ENCODE measurements around the gene NTSR2. TPM values are rescaled to one million over a fixed set of nuclear protein-coding genes. Genes with fewer than 3 reads are reported as not detected.

NTSR2 gene
- total RNA-seq, 2 experiments from 2014 or later: not detected

DNA sequence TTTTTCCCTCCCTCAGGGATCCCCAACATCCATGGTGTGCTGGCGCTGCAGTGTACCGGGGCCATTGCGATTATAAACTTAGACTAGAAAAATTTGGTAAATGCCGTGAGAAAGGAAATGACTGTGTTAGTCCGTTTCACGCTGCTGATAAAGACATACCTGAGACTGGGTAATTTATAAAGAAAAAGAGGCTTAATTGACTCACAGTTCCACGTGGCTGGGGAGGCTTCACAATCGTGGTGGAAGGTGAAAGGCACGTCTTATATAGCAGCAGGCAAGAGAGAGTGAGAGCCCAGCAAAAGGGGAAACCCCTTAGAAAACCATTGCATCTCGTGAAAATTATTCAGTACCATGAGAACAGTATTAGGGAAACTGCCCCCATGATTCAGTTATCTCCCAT, 44.3 kb downstream of the NTSR2 start:
- BruUV-seq (replicated peaks): no TSS peak
- ChIA-PET CTCF (ENCODE audit: unreplicated experiment) (no interaction called here), POLR2A (interaction anchor here (0.6 to 1.6 kb wide), 2 partner anchors 8 to 34 kb away, joined by 3 read pairs; no protein-coding TSS in a partner anchor)
- Histone ChIP-seq H3K79me2 (ENCODE audit: insufficient read depth, low read depth, low read length) (no peaks in the 10 kb centered on the region), H3K4me2 (ENCODE audit: low read length) (no peak overlapping the region), H3K4me1 (ENCODE audit: insufficient read depth, low read length, poor library complexity, severe bottlenecking) (no peaks in the 10 kb centered on the region), H3K9me3 (ENCODE audit: low read length) (no peaks in the 10 kb centered on the region), H3K9me2 (ENCODE audit: insufficient read depth, low read length) (no peaks in the 10 kb centered on the region), H3K27ac (ENCODE audit: low read depth, low read length, poor library complexity, severe bottlenecking) (no peak overlapping the region), H3K4me3 (ENCODE audit: low read depth, low read length, poor library complexity, severe bottlenecking) (no peak overlapping the region), H4K20me1 (ENCODE audit: insufficient read depth, low read length) (no peaks in the 10 kb centered on the region), H3K36me3 (ENCODE audit: insufficient read depth, low read length) (no peaks in the 10 kb centered on the region), H2AFZ (ENCODE audit: low read length) (no peak overlapping the region)
- intact Hi-C loops (cut with micrococcal nuclease; ENCODE audit: unreplicated experiment): no loop called here
- TF ChIP-seq, protein P1, sequence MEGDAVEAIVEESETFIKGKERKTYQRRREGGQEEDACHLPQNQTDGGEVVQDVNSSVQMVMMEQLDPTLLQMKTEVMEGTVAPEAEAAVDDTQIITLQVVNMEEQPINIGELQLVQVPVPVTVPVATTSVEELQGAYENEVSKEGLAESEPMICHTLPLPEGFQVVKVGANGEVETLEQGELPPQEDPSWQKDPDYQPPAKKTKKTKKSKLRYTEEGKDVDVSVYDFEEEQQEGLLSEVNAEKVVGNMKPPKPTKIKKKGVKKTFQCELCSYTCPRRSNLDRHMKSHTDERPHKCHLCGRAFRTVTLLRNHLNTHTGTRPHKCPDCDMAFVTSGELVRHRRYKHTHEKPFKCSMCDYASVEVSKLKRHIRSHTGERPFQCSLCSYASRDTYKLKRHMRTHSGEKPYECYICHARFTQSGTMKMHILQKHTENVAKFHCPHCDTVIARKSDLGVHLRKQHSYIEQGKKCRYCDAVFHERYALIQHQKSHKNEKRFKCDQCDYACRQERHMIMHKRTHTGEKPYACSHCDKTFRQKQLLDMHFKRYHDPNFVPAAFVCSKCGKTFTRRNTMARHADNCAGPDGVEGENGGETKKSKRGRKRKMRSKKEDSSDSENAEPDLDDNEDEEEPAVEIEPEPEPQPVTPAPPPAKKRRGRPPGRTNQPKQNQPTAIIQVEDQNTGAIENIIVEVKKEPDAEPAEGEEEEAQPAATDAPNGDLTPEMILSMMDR (conservative IDR thresholded peaks at IDR 0.05; ENCODE audit: low read length): no peak
- no peak for TF ChIP-seq EZH2phosphoT487 (IDR thresholded peaks at IDR 0.05; ENCODE audit: borderline replicate concordance, low read depth, low read length)
- DNase-seq (ENCODE audit: low spot score): no peak

DNA sequence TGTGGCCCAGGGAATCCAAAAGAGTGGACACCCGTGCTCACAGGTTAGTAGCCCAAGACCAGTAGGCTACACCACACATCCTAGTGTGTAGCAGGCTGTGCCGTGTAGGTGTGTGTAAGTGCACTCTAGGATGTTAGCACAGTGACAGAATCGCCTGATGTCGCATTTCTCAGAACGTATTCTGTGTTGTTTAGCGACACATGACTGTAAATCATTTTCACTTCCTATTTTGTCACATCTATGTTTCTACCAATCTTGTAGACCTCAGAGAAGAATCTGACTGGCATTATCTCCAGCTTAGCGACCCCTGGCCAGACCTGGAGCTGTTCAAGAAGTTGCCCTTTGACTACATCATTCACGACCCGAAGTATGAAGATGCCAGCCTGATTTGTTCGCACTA, 45.1 kb downstream of the NTSR2 start:
- H4K20me1 ChIP-seq (ENCODE audit: insufficient read depth, low read length): no peaks in the 10 kb centered on the region
- TF ChIP-seq, protein P1 (conservative IDR thresholded peaks at IDR 0.05; ENCODE audit: low read length): no peak
- no peak for TF ChIP-seq EZH2phosphoT487 (IDR thresholded peaks at IDR 0.05; ENCODE audit: borderline replicate concordance, low read depth, low read length)
- BruUV-seq (replicated peaks): no TSS peak
- no peak for DNase-seq (ENCODE audit: low spot score)
- ChIA-PET CTCF (ENCODE audit: unreplicated experiment) (no interaction called here), POLR2A (interaction anchor here (1.6 kb wide), 1 partner anchor 33 kb away, joined by 3 read pairs; no protein-coding TSS in a partner anchor)
- no peaks in the 10 kb centered on the region for H3K36me3 ChIP-seq (ENCODE audit: insufficient read depth, low read length)
- intact Hi-C loops (cut with micrococcal nuclease; ENCODE audit: unreplicated experiment): no loop called here
- H3K4me2 ChIP-seq (ENCODE audit: low read length): no peak overlapping the region
- H3K79me2 ChIP-seq (ENCODE audit: insufficient read depth, low read depth, low read length): no peaks in the 10 kb centered on the region
- no peak overlapping the region for H3K27ac ChIP-seq (ENCODE audit: low read depth, low read length, poor library complexity, severe bottlenecking)
- no peak overlapping the region for H3K4me3 ChIP-seq (ENCODE audit: low read depth, low read length, poor library complexity, severe bottlenecking)
- no peaks in the 10 kb centered on the region for H3K9me2 ChIP-seq (ENCODE audit: insufficient read depth, low read length)
- H3K4me1 ChIP-seq (ENCODE audit: insufficient read depth, low read length, poor library complexity, severe bottlenecking): no peaks in the 10 kb centered on the region
- no peak overlapping the region for H2AFZ ChIP-seq (ENCODE audit: low read length)
- H3K9me3 ChIP-seq (ENCODE audit: low read length): no peaks in the 10 kb centered on the region

- Histone ChIP-seq H3K9me3 (ENCODE audit: low read length) (no peaks in the 10 kb centered on the region), H2AFZ (ENCODE audit: low read length) (no peak overlapping the region), H3K9me2 (ENCODE audit: insufficient read depth, low read length) (no peaks in the 10 kb centered on the region), H3K36me3 (ENCODE audit: insufficient read depth, low read length) (no peaks in the 10 kb centered on the region), H3K4me3 (ENCODE audit: low read depth, low read length, poor library complexity, severe bottlenecking) (no peak overlapping the region), H4K20me1 (ENCODE audit: insufficient read depth, low read length) (no peaks in the 10 kb centered on the region), H3K27ac (ENCODE audit: low read depth, low read length, poor library complexity, severe bottlenecking) (no peak overlapping the region), H3K79me2 (ENCODE audit: insufficient read depth, low read depth, low read length) (no peaks in the 10 kb centered on the region), H3K4me2 (ENCODE audit: low read length) (no peak overlapping the region), H3K4me1 (ENCODE audit: insufficient read depth, low read length, poor library complexity, severe bottlenecking) (no peaks in the 10 kb centered on the region)
- no peak for TF ChIP-seq EZH2phosphoT487 (IDR thresholded peaks at IDR 0.05; ENCODE audit: borderline replicate concordance, low read depth, low read length)
- TF ChIP-seq, protein P1 (conservative IDR thresholded peaks at IDR 0.05; ENCODE audit: low read length): no peak
- no TSS peak for BruUV-seq (replicated peaks)
- POLR2A ChIA-PET: no interaction called here
- no peak for DNase-seq (ENCODE audit: low spot score)
- intact Hi-C loops (cut with micrococcal nuclease; ENCODE audit: unreplicated experiment): no loop called here
- CTCF ChIA-PET (ENCODE audit: unreplicated experiment): no interaction called here
Measured at GRCh38 chr2:11622611-11623010, 47.4 kb downstream of the NTSR2 start.

Data from OCI-LY7 (cell line).